Left renal cortex interstitium (tissue), 4 donors: ENCODE results near the gene RPTOR. TPM values are rescaled to one million over a fixed set of nuclear protein-coding genes. Genes with fewer than 3 reads are reported as not detected.

Experiments used
- DNase-seq, 4 donors: peaks; one replicate each; pipeline ENCODE4 v3.0.0-alpha.2; 2013; ENCODE audit warnings: low read depth in 4 of 4, low spot score in 2 of 4, missing footprints in 1 of 4
- polyA plus RNA-seq, 4 donors: library from polyadenylated mRNA; unstranded; fragments of 120-200 nt; gene quantifications; one replicate each; pipeline ENCODE4 v1.2.1, GENCODE V29; 2013; ENCODE audit not compliant: insufficient read length in 4 of 4

Gene RPTOR
- polyA plus RNA-seq, 4 donors, result 16.5 to 25.0 (median 19.7) TPM

GRCh38 chr17:80960797-80961452 is 416.3 kb downstream of the RPTOR start:
- DNase-seq, result no peak

- DNase-seq, result no peak
These were observed 417.1 kb downstream of the RPTOR start for GRCh38 chr17:80961541-80962330.

GRCh38 chr17:80962356-80963329 is 418.0 kb downstream of the RPTOR start:
- DNase-seq, result no peak

- DNase-seq, result no peak
These were observed 419.3 kb downstream of the RPTOR start for GRCh38 chr17:80963812-80964543.

GRCh38 chr17:80964544-80964856 is 419.9 kb downstream of the RPTOR start:
- DNase-seq, result no peak

GRCh38 chr17:80964859-80965580 is 420.4 kb downstream of the RPTOR start:
- DNase-seq, result no peak

GRCh38 chr17:80965606-80966005 is 421.0 kb downstream of the RPTOR start:
- no peak for DNase-seq

GRCh38 chr17:80967404-80967872 is 422.8 kb downstream of the RPTOR start:
- no peak for DNase-seq

GRCh38 chr17:80968602-80969029 is 424.0 kb downstream of the RPTOR start:
- no peak for DNase-seq

- DNase-seq, result no peak
These were observed 424.5 kb downstream of the RPTOR start for GRCh38 chr17:80969030-80969673.

- DNase-seq, result no peak
These were observed 425.0 kb downstream of the RPTOR start for GRCh38 chr17:80969674-80970043.

GRCh38 chr17:80970044-80970761 is 425.6 kb downstream of the RPTOR start:
- no peak for DNase-seq

- no peak for DNase-seq
These were observed 426.4 kb downstream of the RPTOR start for GRCh38 chr17:80970762-80971703.

GRCh38 chr17:80971704-80972304 is 427.2 kb downstream of the RPTOR start:
- DNase-seq, result no peak

- no peak for DNase-seq
These were observed 432.1 kb downstream of the RPTOR start for GRCh38 chr17:80976701-80977100.

- DNase-seq, result no peak
These were observed 432.5 kb downstream of the RPTOR start for GRCh38 chr17:80977172-80977571.
